ENCODE results near the gene ATG13.

GRCh38 chr11:46633291-46634217 lies 16.2 kb downstream of the ATG13 start:
- TF ChIP-seq TAF1 (IDR thresholded peaks at IDR 0.05; ENCODE audit: borderline replicate concordance, insufficient read depth, low read length) (no peak), POLR2AphosphoS5 (IDR thresholded peaks at IDR 0.05; ENCODE audit: low read depth, low read length) (no peak), SIN3A (IDR thresholded peaks at IDR 0.05; ENCODE audit: borderline replicate concordance, insufficient read depth, low read length) (no peak), FOXP2 (optimal IDR thresholded peaks at IDR 0.05; ENCODE audit: borderline replicate concordance, extremely low read depth, extremely low read length, insufficient read depth) (no peak), REST (IDR thresholded peaks at IDR 0.05; ENCODE audit: insufficient read depth in 1 of 2, low read depth in 2 of 2, low read length in 2 of 2) (no peak)

Measured in PFSK-1 (cell line).